ENCODE data around the gene PPIP5K1.

Gene PPIP5K1

GRCh38 chr15:43519196-43519595 is 70.8 kb downstream of the PPIP5K1 start:
- H3K4me1 ChIP-seq (ENCODE audit: control insufficient read depth in 2 of 2, insufficient read depth in 2 of 2, low read length in 2 of 2) = peaks cover 4 to 18% of the 10 kb centered on the region in 2 donors
- H3K9ac ChIP-seq (ENCODE audit: low read depth in 1 of 2, low read length in 2 of 2) = no peak overlapping the region
- no peaks in the 10 kb centered on the region for H3K9me3 ChIP-seq (ENCODE audit: control insufficient read depth in 2 of 2, low read length in 2 of 2)

GRCh38 chr15:43518197-43518761 is 71.7 kb downstream of the PPIP5K1 start:
- Histone ChIP-seq H3K4me3 (ENCODE audit: low read length in 2 of 2) (peak overlapping the region; percentile 55 to 74), H3K4me1 (ENCODE audit: control insufficient read depth in 2 of 2, insufficient read depth in 2 of 2, low read length in 2 of 2) (peaks cover 5 to 21% of the 10 kb centered on the region in 2 donors), H3K9ac (ENCODE audit: low read depth in 1 of 2, low read length in 2 of 2) (peak overlapping the region in 1 of 2 donors; percentile 24), H3K27ac (ENCODE audit: low read depth in 2 of 2, low read length in 2 of 2) (peak overlapping the region; percentile 2 to 71), H3K9me3 (ENCODE audit: control insufficient read depth in 2 of 2, low read length in 2 of 2) (no peaks in the 10 kb centered on the region), H3K27me3 (ENCODE audit: control insufficient read depth in 2 of 2, insufficient read depth in 2 of 2, low read length in 2 of 2) (peaks cover 0 to 5% of the 10 kb centered on the region in 2 donors), H3K36me3 (ENCODE audit: control insufficient read depth in 2 of 2, insufficient read depth in 2 of 2, low read length in 2 of 2) (no peaks in the 10 kb centered on the region)

More at GRCh38 chr15:43519196-43519595, 70.8 kb downstream of the PPIP5K1 start:
- Histone ChIP-seq H3K4me3 (ENCODE audit: low read length in 2 of 2) (no peak overlapping the region), H3K27ac (ENCODE audit: low read depth in 2 of 2, low read length in 2 of 2) (no peak overlapping the region), H3K36me3 (ENCODE audit: control insufficient read depth in 2 of 2, insufficient read depth in 2 of 2, low read length in 2 of 2) (no peaks in the 10 kb centered on the region), H3K27me3 (ENCODE audit: control insufficient read depth in 2 of 2, insufficient read depth in 2 of 2, low read length in 2 of 2) (peaks cover 0 to 5% of the 10 kb centered on the region in 2 donors)

GRCh38 chr15:43517354-43518196 is 72.4 kb downstream of the PPIP5K1 start, which contains the start of gene MAP1A:
MAP1A (plus strand) TSS chr15:43517608; CDS start chr15:43521474, 3,866 bp downstream.
- peak within 1 kb of the TSS; percentile 55 to 74 for H3K4me3 ChIP-seq (ENCODE audit: low read length in 2 of 2)
- no peaks in the 10 kb centered on the region for H3K9me3 ChIP-seq (ENCODE audit: control insufficient read depth in 2 of 2, low read length in 2 of 2)
- H3K27ac ChIP-seq (ENCODE audit: low read depth in 2 of 2, low read length in 2 of 2) = peak within 1 kb of the TSS; percentile 38 to 71
- no peaks in the 10 kb centered on the region for H3K36me3 ChIP-seq (ENCODE audit: control insufficient read depth in 2 of 2, insufficient read depth in 2 of 2, low read length in 2 of 2)
- peaks cover 0 to 5% of the 10 kb centered on the region in 2 donors for H3K27me3 ChIP-seq (ENCODE audit: control insufficient read depth in 2 of 2, insufficient read depth in 2 of 2, low read length in 2 of 2)
- H3K4me1 ChIP-seq (ENCODE audit: control insufficient read depth in 2 of 2, insufficient read depth in 2 of 2, low read length in 2 of 2) = peaks cover 5 to 21% of the 10 kb centered on the region in 2 donors
- H3K9ac ChIP-seq (ENCODE audit: low read depth in 1 of 2, low read length in 2 of 2) = peak within 1 kb of the TSS; percentile 24 to 32

- H3K4me3 ChIP-seq (ENCODE audit: low read length in 2 of 2) = peak overlapping the region; percentile 26 to 64
- no peaks in the 10 kb centered on the region for H3K36me3 ChIP-seq (ENCODE audit: control insufficient read depth in 2 of 2, insufficient read depth in 2 of 2, low read length in 2 of 2)
- peaks cover 5 to 23% of the 10 kb centered on the region in 2 donors for H3K4me1 ChIP-seq (ENCODE audit: control insufficient read depth in 2 of 2, insufficient read depth in 2 of 2, low read length in 2 of 2)
- H3K27me3 ChIP-seq (ENCODE audit: control insufficient read depth in 2 of 2, insufficient read depth in 2 of 2, low read length in 2 of 2) = peaks cover 2 to 5% of the 10 kb centered on the region in 2 donors
- peak overlapping the region; percentile 38 to 59 for H3K27ac ChIP-seq (ENCODE audit: low read depth in 2 of 2, low read length in 2 of 2)
- H3K9me3 ChIP-seq (ENCODE audit: control insufficient read depth in 2 of 2, low read length in 2 of 2) = no peaks in the 10 kb centered on the region
- H3K9ac ChIP-seq (ENCODE audit: low read depth in 1 of 2, low read length in 2 of 2) = peak overlapping the region in 1 of 2 donors; percentile 3
Measured at GRCh38 chr15:43516801-43517353, 73.1 kb downstream of the PPIP5K1 start.

- H3K27ac ChIP-seq (ENCODE audit: low read depth in 2 of 2, low read length in 2 of 2) = peak overlapping the region; percentile 38 to 59
- no peak overlapping the region for H3K9ac ChIP-seq (ENCODE audit: low read depth in 1 of 2, low read length in 2 of 2)
- H3K9me3 ChIP-seq (ENCODE audit: control insufficient read depth in 2 of 2, low read length in 2 of 2) = no peaks in the 10 kb centered on the region
- peak overlapping the region in 1 of 2 donors; percentile 32 for H3K4me3 ChIP-seq (ENCODE audit: low read length in 2 of 2)
- H3K36me3 ChIP-seq (ENCODE audit: control insufficient read depth in 2 of 2, insufficient read depth in 2 of 2, low read length in 2 of 2) = no peaks in the 10 kb centered on the region
- peaks cover 9 to 29% of the 10 kb centered on the region in 2 donors for H3K4me1 ChIP-seq (ENCODE audit: control insufficient read depth in 2 of 2, insufficient read depth in 2 of 2, low read length in 2 of 2)
- H3K27me3 ChIP-seq (ENCODE audit: control insufficient read depth in 2 of 2, insufficient read depth in 2 of 2, low read length in 2 of 2) = peaks cover 5 to 7% of the 10 kb centered on the region in 2 donors
Measured at GRCh38 chr15:43516185-43516584, 73.8 kb downstream of the PPIP5K1 start.

- H3K27me3 ChIP-seq (ENCODE audit: control insufficient read depth in 2 of 2, insufficient read depth in 2 of 2, low read length in 2 of 2) = peaks cover 5 to 7% of the 10 kb centered on the region in 2 donors
- H3K27ac ChIP-seq (ENCODE audit: low read depth in 2 of 2, low read length in 2 of 2) = no peak overlapping the region
- H3K4me1 ChIP-seq (ENCODE audit: control insufficient read depth in 2 of 2, insufficient read depth in 2 of 2, low read length in 2 of 2) = peaks cover 12 to 32% of the 10 kb centered on the region in 2 donors
- H3K36me3 ChIP-seq (ENCODE audit: control insufficient read depth in 2 of 2, insufficient read depth in 2 of 2, low read length in 2 of 2) = no peaks in the 10 kb centered on the region
- H3K9me3 ChIP-seq (ENCODE audit: control insufficient read depth in 2 of 2, low read length in 2 of 2) = no peaks in the 10 kb centered on the region
- no peak overlapping the region for H3K4me3 ChIP-seq (ENCODE audit: low read length in 2 of 2)
- no peak overlapping the region for H3K9ac ChIP-seq (ENCODE audit: low read depth in 1 of 2, low read length in 2 of 2)
Measured at GRCh38 chr15:43515741-43516140, 74.3 kb downstream of the PPIP5K1 start.

- no peak overlapping the region for H3K4me3 ChIP-seq (ENCODE audit: low read length in 2 of 2)
- H3K4me1 ChIP-seq (ENCODE audit: control insufficient read depth in 2 of 2, insufficient read depth in 2 of 2, low read length in 2 of 2) = peaks cover 17 to 32% of the 10 kb centered on the region in 2 donors
- peaks cover 5 to 7% of the 10 kb centered on the region in 2 donors for H3K27me3 ChIP-seq (ENCODE audit: control insufficient read depth in 2 of 2, insufficient read depth in 2 of 2, low read length in 2 of 2)
- no peaks in the 10 kb centered on the region for H3K9me3 ChIP-seq (ENCODE audit: control insufficient read depth in 2 of 2, low read length in 2 of 2)
- peak overlapping the region in 1 of 2 donors; percentile 17 for H3K27ac ChIP-seq (ENCODE audit: low read depth in 2 of 2, low read length in 2 of 2)
- H3K9ac ChIP-seq (ENCODE audit: low read depth in 1 of 2, low read length in 2 of 2) = no peak overlapping the region
- no peaks in the 10 kb centered on the region for H3K36me3 ChIP-seq (ENCODE audit: control insufficient read depth in 2 of 2, insufficient read depth in 2 of 2, low read length in 2 of 2)
Measured at GRCh38 chr15:43514241-43515057, 75.6 kb downstream of the PPIP5K1 start.

- H3K27me3 ChIP-seq (ENCODE audit: control insufficient read depth in 2 of 2, insufficient read depth in 2 of 2, low read length in 2 of 2) = peaks cover 1 to 7% of the 10 kb centered on the region in 2 donors
- peak overlapping the region in 1 of 2 donors; percentile 20 for H3K27ac ChIP-seq (ENCODE audit: low read depth in 2 of 2, low read length in 2 of 2)
- H3K9me3 ChIP-seq (ENCODE audit: control insufficient read depth in 2 of 2, low read length in 2 of 2) = no peaks in the 10 kb centered on the region
- no peak overlapping the region for H3K4me3 ChIP-seq (ENCODE audit: low read length in 2 of 2)
- H3K36me3 ChIP-seq (ENCODE audit: control insufficient read depth in 2 of 2, insufficient read depth in 2 of 2, low read length in 2 of 2) = no peaks in the 10 kb centered on the region
- H3K9ac ChIP-seq (ENCODE audit: low read depth in 1 of 2, low read length in 2 of 2) = no peak overlapping the region
- peaks cover 17 to 29% of the 10 kb centered on the region in 2 donors for H3K4me1 ChIP-seq (ENCODE audit: control insufficient read depth in 2 of 2, insufficient read depth in 2 of 2, low read length in 2 of 2)
Measured at GRCh38 chr15:43513550-43513949, 76.5 kb downstream of the PPIP5K1 start.

- peak overlapping the region; percentile 0 to 68 for H3K9ac ChIP-seq (ENCODE audit: low read depth in 1 of 2, low read length in 2 of 2)
- H3K4me3 ChIP-seq (ENCODE audit: low read length in 2 of 2) = peak overlapping the region; percentile 72 to 84
- H3K27me3 ChIP-seq (ENCODE audit: control insufficient read depth in 2 of 2, insufficient read depth in 2 of 2, low read length in 2 of 2) = peaks cover 0 to 7% of the 10 kb centered on the region in 2 donors
- H3K4me1 ChIP-seq (ENCODE audit: control insufficient read depth in 2 of 2, insufficient read depth in 2 of 2, low read length in 2 of 2) = peaks cover 14 to 17% of the 10 kb centered on the region in 2 donors
- peak overlapping the region in 1 of 2 donors; percentile 38 for H3K27ac ChIP-seq (ENCODE audit: low read depth in 2 of 2, low read length in 2 of 2)
- no peaks in the 10 kb centered on the region for H3K9me3 ChIP-seq (ENCODE audit: control insufficient read depth in 2 of 2, low read length in 2 of 2)
- H3K36me3 ChIP-seq (ENCODE audit: control insufficient read depth in 2 of 2, insufficient read depth in 2 of 2, low read length in 2 of 2) = no peaks in the 10 kb centered on the region
Measured at GRCh38 chr15:43511012-43511885, 78.8 kb downstream of the PPIP5K1 start.
